Stimulated activated CD4-positive, alpha-beta T cell treated with anti-CD3 and anti-CD28 coated beads, Interleukin-4, amount 100 ng/mL, for 48 hours (primary cell): Measurements from ENCODE around the gene LRRC31.

Experiments used
- DNase-seq, 2 donors: peaks; one replicate each; pipeline ENCODE4 v3.0.0-alpha.2; 2020; ENCODE audit warnings: low read depth in 2 of 2

The LRRC31 gene

DNA sequence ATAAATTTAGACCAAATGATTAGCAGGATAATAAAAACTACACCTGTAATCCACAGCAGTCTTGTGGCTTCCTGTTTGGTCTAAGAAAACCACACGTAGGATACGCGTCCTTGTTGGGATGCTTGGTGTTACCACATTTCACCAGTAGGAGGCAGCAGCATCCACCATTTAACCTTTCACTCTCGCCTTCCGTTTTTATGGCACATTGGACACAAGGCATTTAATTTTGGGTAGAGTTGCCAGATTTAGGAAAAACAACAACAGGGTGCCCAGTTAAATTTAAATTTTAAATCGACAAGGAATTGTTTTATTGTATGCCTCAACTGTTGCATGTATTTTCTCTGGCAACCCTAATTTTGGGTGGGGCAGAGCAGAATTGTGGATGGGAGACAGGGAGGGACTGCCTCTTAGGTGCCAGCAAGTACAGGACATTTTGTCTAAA lies 6.3 kb downstream of the LRRC31 start:
- peak; percentile 47 to 59 for DNase-seq

DNA sequence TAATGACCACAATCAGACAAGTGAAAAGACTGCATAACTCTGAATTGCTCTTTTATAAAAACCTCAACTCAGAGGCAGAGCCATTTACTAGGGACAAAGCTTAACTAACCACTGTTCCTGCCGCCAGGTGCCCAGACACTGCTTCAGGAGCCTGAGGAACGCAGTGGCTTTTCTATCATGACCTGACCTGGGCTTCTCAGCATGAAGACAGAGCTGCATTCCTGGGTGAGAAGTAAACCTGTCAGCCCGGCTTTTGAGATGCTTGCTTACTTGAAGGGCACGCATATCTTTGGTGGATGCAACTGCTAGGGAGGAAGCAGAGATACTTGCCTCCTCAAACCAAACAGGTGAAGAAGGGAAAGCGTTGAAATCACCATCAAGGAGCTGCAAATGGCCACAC lies 7.9 kb downstream of the LRRC31 start:
- DNase-seq = no peak

DNA sequence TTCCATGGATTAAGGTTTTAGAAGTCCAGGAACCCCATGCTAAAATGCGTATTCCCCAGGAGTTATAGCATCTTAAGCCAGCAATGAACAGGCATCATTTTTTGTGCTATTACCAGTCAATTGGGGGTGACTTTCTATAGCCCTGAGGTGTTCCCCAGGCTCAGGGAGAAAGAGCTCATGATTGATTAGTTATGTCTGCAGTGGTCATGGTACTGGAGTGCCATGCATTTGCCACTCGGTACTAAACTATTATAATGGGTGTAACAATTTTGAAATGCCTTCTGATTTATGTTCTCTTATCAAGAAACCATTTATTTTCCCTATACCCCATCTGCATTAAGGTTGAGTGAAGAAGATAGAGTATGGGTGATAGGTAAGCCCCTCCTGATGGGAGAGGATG lies 11.9 kb downstream of the LRRC31 start:
- DNase-seq = no peak

DNA sequence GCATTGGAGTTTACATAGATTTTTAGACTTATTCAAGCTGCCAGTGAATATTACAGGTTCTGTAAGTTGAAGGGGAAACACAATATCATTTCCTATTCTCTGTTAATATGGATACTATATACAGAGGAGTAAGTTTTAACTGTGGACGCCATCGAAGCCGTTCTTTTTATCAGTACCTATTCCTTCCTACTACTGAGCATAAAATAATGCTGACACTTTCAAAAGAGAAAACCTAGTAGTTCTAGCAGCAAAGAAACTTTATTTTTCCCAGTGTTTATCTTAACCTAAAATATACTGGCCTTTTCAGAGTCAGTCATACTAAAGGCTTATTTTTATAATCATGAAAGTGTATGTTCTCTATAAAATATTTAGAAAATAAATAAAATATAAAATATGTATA lies 14.2 kb downstream of the LRRC31 start:
- DNase-seq = no peak

DNA sequence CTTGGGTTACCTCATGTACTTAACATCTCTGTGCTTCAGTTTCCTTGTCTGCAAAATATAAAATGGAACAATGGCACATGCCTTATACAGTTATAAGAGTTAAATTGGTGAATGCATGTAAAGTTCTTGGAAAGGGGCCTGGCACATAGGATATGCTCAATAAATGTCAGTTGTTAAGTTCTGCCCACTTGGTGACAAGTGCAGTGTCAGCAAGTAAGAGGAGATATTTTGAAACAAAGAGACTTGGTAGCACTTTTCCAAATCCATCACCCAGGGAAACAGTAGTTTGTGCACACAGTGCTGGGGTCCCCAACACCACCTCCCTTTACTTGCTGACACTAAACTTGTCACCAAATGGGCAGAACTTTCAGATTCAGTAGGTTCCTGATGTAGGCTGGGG lies 19.1 kb downstream of the LRRC31 start:
- no peak for DNase-seq

DNA sequence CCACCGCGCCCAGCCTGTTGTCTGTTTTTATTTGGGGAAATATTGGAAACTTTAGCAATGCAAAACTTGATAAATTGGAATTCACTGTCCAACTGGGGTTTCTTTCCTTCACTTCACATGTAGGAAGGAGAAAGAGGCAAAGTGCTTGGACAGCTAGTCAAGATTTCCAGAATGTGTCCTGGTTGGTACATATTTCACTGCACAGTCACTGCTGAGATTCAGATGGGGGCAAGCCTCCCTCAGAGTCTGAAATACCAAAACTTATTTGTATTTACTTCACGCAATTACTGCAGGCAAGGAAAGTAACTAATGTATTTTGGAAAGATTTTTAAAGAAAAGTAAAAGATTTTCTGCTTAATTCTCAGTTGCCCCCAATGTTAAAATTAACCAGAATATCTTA lies 21.0 kb downstream of the LRRC31 start:
- no peak for DNase-seq

DNA sequence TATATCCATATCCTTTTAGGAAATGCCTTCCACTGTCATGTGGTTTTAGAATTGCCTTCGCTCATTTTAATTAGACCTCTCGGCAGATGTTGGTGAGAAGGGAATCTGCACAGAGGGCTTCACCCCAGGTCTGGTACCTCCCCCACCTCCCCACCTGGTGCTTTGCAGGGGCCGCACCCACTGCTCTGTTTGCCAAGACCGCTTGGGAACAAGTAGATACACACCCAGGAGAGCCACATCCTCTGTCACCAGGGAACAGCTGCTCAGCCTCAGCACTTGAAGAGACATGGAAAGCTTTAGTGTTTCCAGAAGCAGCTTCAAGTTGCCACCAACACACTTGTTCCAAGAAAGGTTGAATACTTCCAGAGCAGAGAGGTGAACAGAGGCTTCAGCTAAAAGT lies 21.8 kb downstream of the LRRC31 start:
- DNase-seq = no peak

DNA sequence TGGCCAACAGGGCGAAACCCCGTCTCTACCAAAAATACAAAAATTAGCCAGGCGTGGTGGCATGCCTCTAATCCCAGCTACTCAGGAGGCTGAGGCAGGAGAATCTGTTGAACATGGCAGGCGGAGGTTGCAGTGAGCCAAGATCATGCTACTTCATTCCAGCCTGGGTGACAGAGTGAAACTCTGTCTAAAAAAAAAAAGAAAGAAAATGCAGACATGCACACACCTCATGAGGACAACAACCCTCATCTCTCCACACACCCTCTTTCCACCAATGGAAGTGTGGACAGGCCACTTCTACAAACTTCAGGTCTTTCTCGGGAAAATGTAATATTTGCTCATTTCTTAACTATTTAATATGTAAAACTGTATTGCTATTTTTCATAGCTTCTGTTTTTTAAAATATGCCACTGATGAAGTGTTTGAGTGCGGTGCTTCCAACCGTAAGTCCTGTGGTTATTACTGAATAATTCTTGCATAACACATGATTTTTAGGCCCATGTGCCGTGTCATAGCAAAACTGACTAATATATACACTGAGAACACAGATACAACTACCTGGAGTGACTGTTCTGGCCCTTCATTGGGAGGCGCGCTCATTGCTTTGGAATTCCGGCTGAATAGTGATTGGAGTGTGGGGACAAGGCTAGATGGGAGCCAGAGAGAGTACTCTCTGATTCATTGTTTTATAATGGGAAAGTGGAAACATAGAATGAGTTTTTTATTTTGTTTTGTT lies 23.1 kb downstream of the LRRC31 start:
- no peak for DNase-seq

DNA sequence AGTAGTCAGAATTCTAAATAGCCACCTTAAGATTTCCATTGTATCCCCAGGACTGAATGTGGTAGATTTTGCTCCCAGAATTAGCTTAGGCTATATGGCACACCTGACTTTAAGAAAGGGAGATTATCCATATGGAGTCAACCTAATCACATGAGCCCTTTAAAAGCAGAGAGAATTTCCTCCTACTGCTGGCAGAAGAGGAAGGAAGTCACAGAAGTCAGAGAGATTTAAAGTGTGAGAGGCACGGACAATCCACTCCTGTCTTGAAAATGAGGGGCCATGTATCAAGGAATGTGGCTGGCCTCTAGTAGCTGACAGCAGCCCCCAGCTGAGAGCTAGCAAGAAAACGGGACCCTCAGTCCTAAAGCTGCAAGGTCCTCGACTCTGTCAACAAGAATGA lies 26.8 kb downstream of the LRRC31 start:
- DNase-seq = no peak

DNA sequence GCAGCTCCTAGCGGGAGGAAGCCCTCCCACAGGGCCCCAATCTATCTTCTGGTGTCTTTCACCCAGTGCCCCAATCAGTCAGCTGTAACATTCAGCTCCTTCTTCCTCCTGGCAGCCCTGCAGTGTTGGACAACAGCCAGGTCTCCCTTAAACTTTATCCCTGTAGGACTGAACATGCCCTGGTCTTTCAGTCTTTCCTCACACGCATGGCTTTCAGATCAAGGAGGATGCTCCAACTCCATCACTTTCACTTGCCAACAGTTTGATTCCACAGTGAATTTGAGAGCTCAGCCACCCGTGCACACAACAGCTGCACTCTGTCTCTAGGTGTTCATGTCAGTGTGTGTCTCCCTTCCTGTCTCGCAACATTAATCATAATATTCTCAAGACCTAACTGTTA lies 28.6 kb downstream of the LRRC31 start:
- DNase-seq = no peak

DNA sequence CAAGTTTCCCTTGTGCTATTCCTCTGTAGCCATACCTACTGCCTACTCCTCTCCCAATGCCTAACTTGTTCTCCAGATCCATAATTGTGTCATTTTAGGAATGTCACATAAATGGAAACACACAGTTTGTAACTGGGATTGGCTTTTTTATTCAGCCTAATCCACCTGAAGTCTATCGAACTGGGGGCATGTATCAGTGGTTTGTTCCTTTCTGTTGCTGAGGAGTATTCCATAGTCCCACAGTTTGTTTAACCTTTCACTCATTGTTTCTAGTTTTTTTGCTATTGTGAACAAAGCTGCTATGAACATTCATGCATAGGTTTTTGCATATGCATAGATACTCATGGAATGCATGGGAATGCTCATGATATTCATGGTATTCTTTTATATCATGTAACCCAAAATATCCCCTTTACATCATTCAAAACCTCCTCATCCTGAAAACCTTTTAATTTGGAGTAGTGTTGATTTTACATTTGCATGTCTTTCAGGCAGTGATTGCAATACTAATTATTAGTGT lies 31.2 kb downstream of the LRRC31 start:
- no peak for DNase-seq

DNA sequence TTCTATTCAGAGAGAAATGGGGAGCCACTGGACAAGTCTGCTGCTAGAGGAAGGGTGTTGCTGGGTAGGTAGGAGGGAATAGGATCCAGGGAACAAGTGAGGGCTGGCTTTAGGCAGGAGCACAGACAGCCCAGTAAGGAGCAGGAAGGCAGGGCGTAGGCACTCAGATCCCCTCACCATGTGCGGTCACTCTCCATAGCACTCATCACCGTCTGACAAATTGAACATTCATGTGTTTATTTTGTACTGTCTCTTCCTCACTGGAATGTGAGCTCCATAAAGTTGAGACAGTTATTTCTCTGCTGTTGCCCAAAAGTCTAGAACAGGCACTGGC lies 32.8 kb downstream of the LRRC31 start:
- no peak for DNase-seq

DNA sequence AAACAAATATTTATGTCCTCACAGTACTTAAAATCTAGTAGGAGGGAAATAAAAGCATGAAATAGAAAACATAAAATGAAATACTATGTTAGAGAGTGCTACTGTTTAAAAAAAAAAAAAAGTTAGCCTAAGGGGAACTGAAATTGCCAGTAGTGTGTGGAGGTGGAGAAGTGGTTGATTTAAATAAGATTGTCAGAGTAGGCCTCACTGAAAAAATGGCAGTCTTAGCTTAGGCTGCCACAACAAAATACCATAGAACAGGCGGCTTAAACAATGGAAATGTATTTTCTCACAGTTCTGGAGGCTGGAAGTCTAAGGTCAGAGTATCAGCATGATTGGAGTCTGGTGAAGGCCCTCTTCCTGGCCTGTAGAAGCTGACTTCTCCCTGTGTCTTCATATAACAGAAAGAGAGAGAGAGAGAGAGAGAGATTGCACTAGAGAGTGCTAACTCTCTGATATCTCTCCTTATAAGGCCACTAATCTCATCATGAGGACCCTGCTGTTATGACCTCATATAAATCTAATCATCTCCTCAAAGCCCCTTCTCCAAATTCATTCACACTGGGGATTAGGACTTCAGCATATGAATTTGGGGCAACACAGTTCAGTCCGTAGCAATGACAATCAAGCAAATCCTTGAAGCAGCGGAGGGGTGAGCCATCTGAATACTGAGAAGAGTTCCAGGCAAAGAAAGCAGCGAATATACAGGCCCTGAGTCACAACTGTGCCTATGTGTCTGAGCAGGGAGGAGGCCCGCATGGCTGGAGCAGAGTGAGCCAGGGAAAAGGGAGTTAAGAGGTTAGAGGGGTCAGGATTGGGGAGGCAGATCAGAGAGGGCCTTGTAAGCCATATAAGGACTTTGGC lies 33.4 kb downstream of the LRRC31 start:
- DNase-seq = no peak

DNA sequence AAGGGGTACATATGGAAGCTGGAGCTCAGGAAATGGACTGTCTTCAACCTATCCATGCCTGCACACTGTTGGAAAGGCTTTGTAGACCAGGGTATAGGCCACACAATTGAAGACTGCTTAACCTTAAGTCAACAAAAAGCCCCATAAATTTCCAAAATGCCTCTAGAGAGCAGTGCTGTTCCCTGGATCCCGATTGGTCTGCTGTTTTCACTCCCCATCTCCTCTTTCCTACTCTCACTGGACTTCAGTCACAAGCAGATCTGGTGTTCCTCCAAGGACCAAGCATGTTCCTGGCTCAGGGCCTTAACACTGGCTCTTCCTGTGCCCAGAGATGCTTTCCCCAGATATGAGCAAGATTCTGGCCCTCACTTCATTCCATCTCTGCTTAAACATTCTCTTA lies 34.2 kb downstream of the LRRC31 start:
- no peak for DNase-seq

DNA sequence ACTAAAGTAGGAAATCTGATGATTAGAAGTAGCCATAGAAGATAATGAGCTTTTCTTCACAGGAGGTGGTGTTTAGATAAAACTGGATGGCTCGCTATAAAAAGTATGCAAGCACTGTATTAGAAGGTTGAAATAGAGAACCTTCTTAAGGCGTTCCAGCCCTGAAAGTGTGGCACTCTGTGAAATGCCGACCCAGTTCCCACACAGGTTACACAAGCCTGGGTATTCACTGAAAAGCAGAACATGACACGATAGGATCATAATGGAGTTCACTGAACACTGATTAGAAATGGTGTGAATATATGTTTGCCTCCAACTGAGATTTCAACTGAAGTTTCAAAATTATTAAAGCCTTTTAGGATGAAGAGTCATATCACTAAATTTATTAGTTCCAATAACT lies 42.0 kb downstream of the LRRC31 start:
- no peak for DNase-seq

DNA sequence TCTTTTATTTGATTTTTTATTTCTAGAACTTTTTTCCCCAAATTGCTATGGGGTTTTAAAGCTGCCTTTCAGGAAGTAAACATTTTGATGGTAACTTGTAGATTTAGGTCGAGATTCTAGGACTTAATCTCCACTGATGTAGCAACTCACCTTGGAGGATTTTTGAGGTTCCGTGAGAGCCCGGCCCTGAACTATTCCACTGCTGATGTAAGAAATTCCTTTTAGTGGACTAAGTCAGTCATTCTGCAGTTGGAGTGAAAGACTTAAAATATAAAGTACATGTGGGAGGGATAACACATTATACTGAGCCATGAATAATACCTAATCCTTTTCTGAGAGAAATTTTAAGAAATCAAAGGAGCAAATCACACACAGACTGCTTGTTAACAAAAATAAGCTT lies 44.4 kb downstream of the LRRC31 start:
- no peak for DNase-seq

DNA sequence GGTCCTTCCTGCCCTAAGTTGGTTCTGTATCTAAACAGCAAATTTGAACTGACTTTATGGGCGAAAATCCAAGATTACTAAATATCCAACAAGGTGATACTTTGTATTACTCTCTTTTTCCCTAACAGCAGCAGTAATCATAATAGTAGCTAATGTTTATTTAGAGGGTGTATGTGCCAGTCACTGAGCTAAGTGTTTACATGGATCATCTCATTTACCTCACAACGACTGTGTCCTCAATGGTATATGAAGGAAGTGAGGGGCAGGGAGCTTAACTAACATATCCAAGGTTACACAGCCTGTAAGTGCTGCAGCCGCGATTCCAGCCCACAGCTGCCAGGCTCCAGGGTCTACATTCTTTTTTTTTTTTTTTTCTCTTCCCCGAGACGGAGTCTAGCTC lies 46.8 kb downstream of the LRRC31 start:
- no peak for DNase-seq

DNA sequence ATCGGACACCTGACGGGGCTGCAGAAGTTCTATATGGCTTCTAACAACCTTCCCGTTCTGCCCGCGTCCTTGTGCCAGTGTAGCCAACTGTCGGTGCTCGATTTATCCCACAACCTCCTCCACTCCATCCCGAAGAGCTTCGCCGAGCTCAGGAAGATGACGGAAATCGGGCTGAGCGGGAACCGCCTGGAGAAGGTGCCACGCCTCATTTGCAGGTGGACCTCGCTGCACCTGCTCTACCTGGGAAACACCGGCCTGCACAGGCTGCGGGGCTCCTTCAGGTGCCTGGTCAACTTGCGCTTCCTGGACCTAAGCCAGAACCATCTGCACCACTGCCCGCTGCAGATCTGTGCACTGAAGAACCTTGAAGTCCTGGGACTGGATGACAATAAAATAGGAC lies 47.2 kb downstream of the LRRC31 start:
- DNase-seq = no peak

DNA sequence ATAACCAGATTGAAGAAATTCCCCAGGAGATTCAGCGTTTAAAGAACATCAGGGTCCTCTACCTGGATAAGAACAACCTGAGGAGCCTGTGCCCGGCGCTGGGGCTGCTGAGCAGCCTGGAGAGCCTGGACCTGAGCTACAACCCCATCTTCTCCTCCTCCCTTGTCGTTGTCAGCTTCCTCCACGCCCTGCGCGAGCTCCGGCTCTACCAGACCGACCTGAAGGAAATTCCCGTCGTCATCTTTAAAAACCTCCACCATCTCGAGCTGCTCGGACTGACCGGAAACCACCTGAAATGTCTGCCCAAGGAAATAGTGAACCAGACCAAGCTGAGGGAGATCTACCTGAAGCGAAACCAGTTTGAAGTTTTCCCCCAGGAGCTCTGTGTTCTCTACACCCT lies 47.6 kb downstream of the LRRC31 start:
- DNase-seq = no peak

DNA sequence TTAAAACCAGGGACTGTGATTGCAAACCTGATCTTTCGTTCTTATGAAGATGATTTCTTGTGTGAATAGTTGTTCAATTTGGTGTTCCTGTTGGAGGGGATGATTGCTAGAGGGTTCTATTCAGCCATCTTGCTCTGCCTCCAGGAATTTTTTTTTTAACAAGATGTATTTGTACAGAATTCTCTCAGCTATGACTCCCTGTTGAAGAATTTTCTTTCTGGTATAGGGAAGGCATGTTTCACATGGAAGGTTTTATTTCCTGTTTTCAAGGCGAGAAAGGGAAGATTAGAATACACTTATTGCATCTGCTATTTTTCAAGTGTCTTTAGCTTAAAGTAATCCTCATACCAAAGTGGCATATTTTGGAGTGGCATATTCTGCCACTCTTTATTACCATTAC lies 51.4 kb downstream of the LRRC31 start:
- DNase-seq = no peak

DNA sequence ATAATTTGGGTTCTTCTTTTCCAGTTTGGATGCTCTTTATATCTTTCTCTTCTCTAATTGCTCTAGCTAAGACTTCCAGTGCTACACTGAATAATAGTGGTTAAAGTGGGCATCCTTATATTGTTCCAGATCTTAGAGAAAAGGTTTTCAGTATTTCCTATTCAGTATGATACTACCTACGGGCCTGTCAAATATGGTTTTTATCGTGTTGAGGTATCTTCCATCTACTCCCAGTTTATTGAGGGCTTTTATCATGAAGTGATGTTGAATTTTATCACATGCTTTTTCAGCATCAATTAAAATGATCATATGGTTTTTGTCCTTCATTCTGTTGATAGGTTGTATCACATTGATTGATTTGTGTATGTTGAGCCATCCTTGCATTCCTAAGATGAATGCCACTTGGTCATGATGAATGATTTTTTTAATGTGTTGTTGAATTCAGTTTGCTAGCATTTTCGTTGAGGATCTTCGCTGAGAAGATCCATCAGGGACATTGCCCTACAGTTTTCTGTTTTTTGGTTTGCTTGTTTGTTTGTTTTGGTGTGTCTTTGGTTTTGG lies 54.1 kb downstream of the LRRC31 start:
- no peak for DNase-seq

DNA sequence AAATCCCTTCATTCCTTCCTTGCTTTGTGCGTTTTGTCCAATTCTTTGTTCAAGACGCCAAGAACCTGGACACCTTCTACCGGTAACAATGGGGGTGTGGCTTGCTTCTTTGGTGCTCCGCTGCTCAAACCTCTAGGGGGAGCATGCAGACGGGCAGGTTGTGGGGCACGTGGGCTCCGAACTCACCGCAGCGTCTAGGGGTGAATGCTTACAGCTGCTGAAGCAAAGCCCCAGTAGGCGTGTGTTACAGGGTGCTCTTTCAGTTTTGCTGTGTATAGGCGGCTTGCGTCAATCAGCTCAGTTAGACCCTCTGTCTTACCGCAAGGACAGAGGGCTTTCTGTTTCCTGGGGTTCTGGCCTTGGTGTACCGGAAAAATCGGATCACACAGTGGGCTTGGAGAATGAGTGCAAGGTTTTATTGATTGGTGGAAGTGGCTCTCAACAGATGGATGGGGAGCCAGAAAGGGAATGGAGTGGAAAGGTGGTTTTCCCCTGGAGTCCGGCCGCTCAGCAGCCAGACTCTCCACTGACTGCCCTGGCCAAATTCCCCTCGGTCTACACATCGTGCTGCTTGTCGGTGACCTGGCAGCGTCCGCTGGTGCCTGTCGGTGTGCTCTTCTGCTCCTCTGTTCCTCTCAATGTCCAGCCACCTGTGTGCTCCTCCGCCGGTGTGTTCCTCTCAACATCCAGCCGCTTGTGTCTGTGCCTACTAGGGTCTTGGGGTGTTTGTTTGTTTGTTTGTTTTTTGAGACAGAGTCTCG lies 55.8 kb downstream of the LRRC31 start:
- peak; percentile 60 to 65 for DNase-seq
